SK-N-SH treated with all-trans-retinoic acid at 6 μM for 48 hours (cell line): ENCODE results near the gene KDM5A.

Source experiments
- ISL1 ChIP-seq: fragments of 250-450 bp; sonication (Bioruptor Pico); IDR thresholded peaks from 2 replicates; pipeline ENCODE4 v2.1.2; 2022; ENCODE audit warnings: mild to moderate bottlenecking, moderate library complexity
- PPARA ChIP-seq: fragments of 250-450 bp; sonication (Bioruptor Pico); IDR thresholded peaks from 2 replicates; pipeline ENCODE4 v1.5.0; 2020; ENCODE audit warnings: mild to moderate bottlenecking, borderline replicate concordance
- SNAI2 ChIP-seq: fragments of 250-450 bp; sonication (Bioruptor Pico); IDR thresholded peaks from 2 replicates; pipeline ENCODE4 v1.5.0; 2020; ENCODE audit warnings: mild to moderate bottlenecking, moderate library complexity
- ZFP30 ChIP-seq: fragments of 450-650 bp; formaldehyde crosslinking; IDR thresholded peaks from 2 replicates; pipeline ENCODE4 v1.5.0; 2022; ENCODE audit warnings: mild to moderate bottlenecking, moderate library complexity
- ZNF8 ChIP-seq: fragments of 450-650 bp; formaldehyde crosslinking; IDR thresholded peaks from 2 replicates; pipeline ENCODE4 v1.5.0; 2020; ENCODE audit warnings: mild to moderate bottlenecking, moderate library complexity
- TF ChIP-seq, protein P1 (sequence below): fragments of 250-450 bp; sonication (Bioruptor Pico); IDR thresholded peaks from 2 replicates; pipeline ENCODE4 v1.5.1; 2021; ENCODE audit warnings: mild to moderate bottlenecking, moderate library complexity
- TF ChIP-seq, protein P2 (sequence below): fragments of 250-450 bp; sonication (Bioruptor Pico); IDR thresholded peaks from 2 replicates; pipeline ENCODE4 v1.8.0; 2020; ENCODE audit warnings: mild to moderate bottlenecking, moderate library complexity, borderline replicate concordance
- TF ChIP-seq, protein P3 (sequence below): fragments of 250-450 bp; sonication (Bioruptor Pico); IDR thresholded peaks from 2 replicates; pipeline ENCODE4 v1.5.1; 2020; ENCODE audit warnings: low read depth, mild to moderate bottlenecking, moderate library complexity

DNA sequence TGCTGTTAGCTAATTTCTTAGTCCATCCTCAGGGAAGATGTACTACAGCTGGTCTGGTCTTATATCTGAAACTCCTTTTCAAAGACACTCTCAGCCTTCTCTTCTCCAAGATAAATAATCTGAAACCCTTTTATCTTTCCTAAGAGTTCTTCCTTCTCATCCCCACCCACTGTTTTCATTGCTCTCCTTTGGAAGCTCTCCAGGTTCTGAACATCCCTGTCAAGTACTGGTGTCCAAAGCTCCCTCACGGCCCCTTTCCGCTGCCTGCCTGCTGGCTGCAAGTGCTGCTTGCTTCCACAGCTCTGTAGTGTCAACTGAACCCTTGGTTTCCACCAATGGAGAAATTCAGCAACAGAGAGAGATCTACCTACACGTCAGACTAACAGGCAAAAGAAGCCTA is 119.9 kb downstream of the KDM5A start:
- no peak for TF ChIP-seq ZFP30 (CRISPR knock-in tag)
- TF ChIP-seq, protein P1, sequence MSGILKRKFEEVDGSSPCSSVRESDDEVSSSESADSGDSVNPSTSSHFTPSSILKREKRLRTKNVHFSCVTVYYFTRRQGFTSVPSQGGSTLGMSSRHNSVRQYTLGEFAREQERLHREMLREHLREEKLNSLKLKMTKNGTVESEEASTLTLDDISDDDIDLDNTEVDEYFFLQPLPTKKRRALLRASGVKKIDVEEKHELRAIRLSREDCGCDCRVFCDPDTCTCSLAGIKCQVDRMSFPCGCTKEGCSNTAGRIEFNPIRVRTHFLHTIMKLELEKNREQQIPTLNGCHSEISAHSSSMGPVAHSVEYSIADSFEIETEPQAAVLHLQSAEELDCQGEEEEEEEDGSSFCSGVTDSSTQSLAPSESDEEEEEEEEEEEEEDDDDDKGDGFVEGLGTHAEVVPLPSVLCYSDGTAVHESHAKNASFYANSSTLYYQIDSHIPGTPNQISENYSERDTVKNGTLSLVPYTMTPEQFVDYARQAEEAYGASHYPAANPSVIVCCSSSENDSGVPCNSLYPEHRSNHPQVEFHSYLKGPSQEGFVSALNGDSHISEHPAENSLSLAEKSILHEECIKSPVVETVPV (CRISPR knock-in tag), result no peak
- TF ChIP-seq, protein P2, sequence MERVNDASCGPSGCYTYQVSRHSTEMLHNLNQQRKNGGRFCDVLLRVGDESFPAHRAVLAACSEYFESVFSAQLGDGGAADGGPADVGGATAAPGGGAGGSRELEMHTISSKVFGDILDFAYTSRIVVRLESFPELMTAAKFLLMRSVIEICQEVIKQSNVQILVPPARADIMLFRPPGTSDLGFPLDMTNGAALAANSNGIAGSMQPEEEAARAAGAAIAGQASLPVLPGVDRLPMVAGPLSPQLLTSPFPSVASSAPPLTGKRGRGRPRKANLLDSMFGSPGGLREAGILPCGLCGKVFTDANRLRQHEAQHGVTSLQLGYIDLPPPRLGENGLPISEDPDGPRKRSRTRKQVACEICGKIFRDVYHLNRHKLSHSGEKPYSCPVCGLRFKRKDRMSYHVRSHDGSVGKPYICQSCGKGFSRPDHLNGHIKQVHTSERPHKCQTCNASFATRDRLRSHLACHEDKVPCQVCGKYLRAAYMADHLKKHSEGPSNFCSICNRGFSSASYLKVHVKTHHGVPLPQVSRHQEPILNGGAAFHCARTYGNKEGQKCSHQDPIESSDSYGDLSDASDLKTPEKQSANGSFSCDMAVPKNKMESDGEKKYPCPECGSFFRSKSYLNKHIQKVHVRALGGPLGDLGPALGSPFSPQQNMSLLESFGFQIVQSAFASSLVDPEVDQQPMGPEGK (CRISPR knock-in tag), result no peak
- TF ChIP-seq, protein P3, sequence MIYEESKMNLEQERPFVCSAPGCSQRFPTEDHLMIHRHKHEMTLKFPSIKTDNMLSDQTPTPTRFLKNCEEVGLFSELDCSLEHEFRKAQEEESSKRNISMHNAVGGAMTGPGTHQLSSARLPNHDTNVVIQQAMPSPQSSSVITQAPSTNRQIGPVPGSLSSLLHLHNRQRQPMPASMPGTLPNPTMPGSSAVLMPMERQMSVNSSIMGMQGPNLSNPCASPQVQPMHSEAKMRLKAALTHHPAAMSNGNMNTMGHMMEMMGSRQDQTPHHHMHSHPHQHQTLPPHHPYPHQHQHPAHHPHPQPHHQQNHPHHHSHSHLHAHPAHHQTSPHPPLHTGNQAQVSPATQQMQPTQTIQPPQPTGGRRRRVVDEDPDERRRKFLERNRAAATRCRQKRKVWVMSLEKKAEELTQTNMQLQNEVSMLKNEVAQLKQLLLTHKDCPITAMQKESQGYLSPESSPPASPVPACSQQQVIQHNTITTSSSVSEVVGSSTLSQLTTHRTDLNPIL (CRISPR knock-in tag), result no peak
- no peak for TF ChIP-seq ZNF8 (CRISPR knock-in tag)
- no peak for TF ChIP-seq PPARA (CRISPR knock-in tag)
- no peak for TF ChIP-seq ISL1 (CRISPR knock-in tag)
- no peak for TF ChIP-seq SNAI2 (CRISPR knock-in tag)
